Measurements from ENCODE around the gene RPS17. TPM values are rescaled to one million over a fixed set of nuclear protein-coding genes. Genes with fewer than 3 reads are reported as not detected.

RPS17 gene
- total RNA-seq, result 2,703 and 2,945 TPM in 2 replicates

GRCh38 chr15:82540055-82540983 lies at the start of gene RPS17:
Gene RPS17, minus strand, starts transcription at chr15:82540457. Its CDS starts 29 bp downstream, at chr15:82540428.

Other genes starting within 250 kb of the RPS17 start
- gene GOLGA6L10, start 191.0 kb downstream of the RPS17 start, total RNA-seq, result 0.49 TPM in 1 of 2 replicates, not detected in the other
- 0.16 and 1.3 TPM in 2 replicates for gene GOLGA6L9, start 110.6 kb downstream of the RPS17 start, total RNA-seq
- 0.72 and 0.97 TPM in 2 replicates for gene CPEB1, start 106.9 kb upstream of the RPS17 start, total RNA-seq
- gene AP3B2, start 169.4 kb upstream of the RPS17 start, total RNA-seq, result not detected in 2 replicates